Activated T-cell treated with anti-CD3 and anti-CD28 coated beads, Interleukin-2, amount 50 U/mL, for 48 hours (primary cell): ENCODE results near the gene INHBA.

Experiments
- DNase-seq, 2 experiments: peaks; one replicate each; pipeline ENCODE4 v3.0.0-alpha.2; 2020

INHBA gene

GRCh38 chr7:41685684-41686083, 17.2 kb downstream of the INHBA start:
- DNase-seq, result no peak

DNA sequence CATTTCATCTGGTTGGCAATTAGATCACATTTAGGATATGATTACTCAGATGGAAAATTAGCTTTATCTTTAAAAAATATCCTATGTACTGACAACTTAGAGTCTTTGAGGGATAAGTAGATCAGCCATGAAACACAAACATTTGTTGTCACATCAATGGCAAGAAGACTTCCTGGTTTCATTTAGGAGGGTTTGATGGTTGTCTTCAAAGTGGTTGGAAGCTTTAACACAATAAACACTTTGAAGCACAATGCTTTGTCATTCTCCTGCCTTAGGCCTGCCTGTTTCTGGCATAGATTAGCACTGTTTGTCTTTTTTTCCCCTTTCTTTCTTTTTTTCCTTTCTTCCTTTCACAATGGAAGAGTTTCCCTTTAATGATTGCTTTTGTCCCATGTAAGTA, 20.5 kb downstream of the INHBA start:
- no peak for DNase-seq

DNA sequence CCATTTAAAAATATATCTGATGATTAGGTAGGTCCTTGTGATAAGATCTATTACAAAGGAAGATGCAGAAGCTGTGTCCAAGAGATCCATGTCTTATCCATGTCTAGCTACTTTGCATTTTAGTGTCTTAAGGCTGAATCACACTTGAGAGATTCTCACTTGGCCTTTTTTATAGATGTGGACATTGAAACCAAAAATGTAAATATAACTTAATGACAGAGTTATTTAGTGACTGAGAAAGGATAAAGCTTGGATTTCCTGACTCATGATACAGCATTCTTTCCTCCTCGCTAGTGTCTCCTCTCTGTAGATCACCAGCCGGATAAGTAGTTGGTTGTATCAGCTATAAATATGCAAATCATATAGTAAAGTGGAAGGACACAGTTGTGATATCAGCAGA, 23.3 kb downstream of the INHBA start:
- no peak for DNase-seq

GRCh38 chr7:41674505-41675023, 28.3 kb downstream of the INHBA start:
- DNase-seq, result no peak

- no peak for DNase-seq
These were observed 41.3 kb downstream of the INHBA start for GRCh38 chr7:41661596-41661995.

- DNase-seq, result no peak
These were observed 43.4 kb downstream of the INHBA start for GRCh38 chr7:41659539-41659938.

DNA sequence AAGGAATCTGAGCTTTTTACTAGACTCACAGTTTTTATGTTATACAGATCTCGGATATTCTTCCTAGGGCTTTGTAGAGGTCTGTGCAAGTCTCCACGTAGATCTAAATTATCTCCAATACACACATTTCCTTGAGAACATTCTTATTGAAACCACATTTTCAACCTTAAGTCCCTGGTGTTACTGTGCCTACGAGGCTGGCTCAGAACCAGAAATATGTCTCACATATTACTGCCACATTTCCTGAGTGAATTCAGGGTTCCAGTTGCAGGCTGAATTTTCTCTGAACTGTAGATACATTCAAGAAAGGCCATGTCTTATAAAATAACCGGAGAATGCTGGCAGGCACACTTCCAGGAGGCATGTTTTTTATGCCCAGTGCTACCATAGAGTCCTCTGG, 46.5 kb downstream of the INHBA start:
- no peak for DNase-seq

DNA sequence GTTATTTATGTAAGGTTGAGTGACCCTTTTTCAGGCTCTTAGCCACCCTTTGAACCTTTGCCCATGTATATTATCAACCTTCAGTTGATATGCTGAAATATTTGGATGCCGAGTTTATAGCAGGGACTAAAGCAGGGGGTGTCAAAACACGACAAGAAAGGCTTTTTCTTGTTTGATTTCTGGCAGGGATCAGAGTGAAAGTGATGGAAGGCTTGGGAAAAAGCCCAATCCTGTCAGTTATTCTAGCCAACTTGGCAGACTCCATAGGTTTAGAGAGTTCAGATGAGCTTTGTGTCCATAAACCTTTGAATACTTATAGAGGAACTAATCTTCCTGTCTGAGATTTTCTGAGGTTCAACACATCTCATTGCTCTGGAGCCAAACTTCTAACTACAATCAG, 47.5 kb downstream of the INHBA start:
- DNase-seq, result no peak

DNA sequence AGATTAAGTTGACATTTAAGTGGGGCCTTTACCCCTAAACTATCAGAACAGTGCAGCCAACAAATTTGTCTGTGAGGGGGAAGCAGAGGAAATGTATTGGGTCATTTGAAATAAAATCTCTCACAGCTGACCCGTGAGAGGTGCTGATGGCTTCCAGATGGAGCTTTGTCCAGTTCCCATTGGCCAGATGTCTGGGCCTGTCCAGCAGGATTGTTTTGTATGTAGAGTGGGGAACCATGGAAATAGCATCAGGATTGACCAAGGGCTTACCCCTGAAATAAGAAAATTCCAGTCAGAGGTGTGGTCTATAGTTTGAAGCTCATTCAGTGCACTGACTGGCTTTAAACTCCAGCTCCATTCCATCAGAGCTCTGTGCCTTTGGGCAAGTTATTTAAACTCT, 50.6 kb downstream of the INHBA start:
- DNase-seq, result no peak

DNA sequence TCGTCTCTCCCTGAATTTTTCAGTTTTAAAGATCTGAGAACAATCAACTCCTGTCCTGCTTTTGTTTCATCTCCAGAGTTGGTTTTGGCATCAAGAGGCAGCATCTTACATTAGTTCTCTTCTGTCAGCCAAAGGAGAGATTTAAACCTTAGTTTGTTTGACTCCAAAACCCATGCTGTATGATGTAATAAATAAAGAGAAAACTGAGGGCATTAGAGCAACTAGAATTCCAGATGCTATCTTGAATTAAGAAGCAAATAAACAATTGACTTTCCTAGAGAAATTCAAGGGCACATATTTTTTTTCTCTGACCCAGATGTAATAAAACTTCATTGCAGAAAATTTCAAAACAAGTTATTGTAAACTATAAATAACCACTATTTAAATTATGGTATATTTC, 54.4 kb downstream of the INHBA start:
- DNase-seq, result no peak

DNA sequence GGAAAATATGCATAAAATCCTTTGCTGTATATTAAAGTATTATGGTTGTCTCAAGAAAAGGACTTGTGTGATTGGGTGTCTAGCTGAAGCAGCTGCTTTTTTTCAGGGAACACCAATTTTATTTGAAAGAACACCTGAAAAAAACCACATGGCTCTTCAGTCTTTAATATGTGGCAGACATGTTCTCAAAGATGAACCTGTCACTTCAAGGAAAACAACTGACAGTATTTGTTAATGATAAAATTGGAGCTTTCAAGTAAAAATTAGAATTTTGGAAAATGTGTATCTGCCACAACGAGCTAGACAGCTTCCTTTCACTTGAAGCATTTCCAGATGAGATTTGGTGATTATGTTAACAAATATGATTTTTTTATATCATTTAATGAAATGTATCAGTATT, 59.3 kb downstream of the INHBA start:
- no peak for DNase-seq

DNA sequence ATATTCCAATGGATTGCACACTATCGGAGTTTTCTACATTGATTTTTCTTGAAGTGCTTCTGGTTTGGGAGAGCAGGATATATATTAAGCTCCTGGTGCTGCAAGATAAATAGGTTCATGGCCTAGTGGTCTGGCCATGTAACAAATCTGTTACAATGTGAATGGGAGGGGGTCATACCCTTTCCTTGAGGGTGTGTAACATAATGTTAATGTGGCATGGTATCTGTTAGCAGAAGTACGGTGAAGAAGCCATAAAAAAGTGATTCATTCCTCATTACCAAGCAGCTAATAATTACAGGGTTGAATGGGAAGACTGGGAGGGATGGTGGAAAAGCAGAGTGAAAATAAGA, 61.2 kb downstream of the INHBA start:
- no peak for DNase-seq

- DNase-seq, result no peak
These were observed 61.8 kb downstream of the INHBA start for GRCh38 chr7:41641011-41641664.

GRCh38 chr7:41640487-41640886, 62.4 kb downstream of the INHBA start:
- no peak for DNase-seq

DNA sequence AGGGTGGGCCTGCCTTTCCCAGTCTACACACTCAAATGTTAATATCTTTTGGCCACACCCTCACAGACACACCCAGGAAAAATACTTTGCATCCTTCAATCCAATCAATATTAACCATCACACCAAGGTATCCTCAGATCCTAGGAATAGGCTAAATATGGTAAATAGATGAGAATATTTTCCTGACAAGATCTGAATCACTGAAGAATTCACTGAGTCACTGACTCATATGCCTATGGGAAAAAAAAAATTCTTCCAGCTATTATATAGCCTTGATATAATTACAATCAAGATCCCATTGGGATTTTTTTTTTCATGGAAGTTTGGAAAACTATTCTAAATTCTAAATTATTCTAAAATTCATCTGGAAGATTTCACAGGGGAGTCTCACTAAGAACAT, 65.8 kb downstream of the INHBA start:
- no peak for DNase-seq
